Ureter (tissue), 1 donor: ENCODE results near the gene TTLL5. TPM values are rescaled to one million over a fixed set of nuclear protein-coding genes. Genes with fewer than 3 reads are reported as not detected.

ENCODE experiments used
- DNase-seq: peaks from one replicate; pipeline ENCODE4 v3.0.0-alpha.2; 2020; ENCODE audit warnings: low spot score
- total RNA-seq: library from RNA; stranded (reverse); gene quantifications from one replicate; pipeline ENCODE4 v1.2.4, GENCODE V29; 2023
- donor health status: DM: yes; HTN: yes; CAD: no.

The TTLL5 gene
- total RNA-seq, 1 donor from 2014 or later: 54.0 TPM

GRCh38 chr14:75697918-75698317 lies 36.9 kb downstream of the TTLL5 start:
- DNase-seq: no peak

- no peak for DNase-seq
These were observed 38.3 kb downstream of the TTLL5 start for GRCh38 chr14:75699331-75699730.

GRCh38 chr14:75700295-75700694 lies 39.2 kb downstream of the TTLL5 start:
- DNase-seq: no peak

GRCh38 chr14:75702122-75702521 lies 41.1 kb downstream of the TTLL5 start:
- no peak for DNase-seq

GRCh38 chr14:75702616-75703261 lies 41.7 kb downstream of the TTLL5 start:
- no peak for DNase-seq

GRCh38 chr14:75703467-75703866 lies 42.4 kb downstream of the TTLL5 start:
- no peak for DNase-seq

GRCh38 chr14:75705014-75705413 lies 44.0 kb downstream of the TTLL5 start:
- no peak for DNase-seq

GRCh38 chr14:75709207-75709812 lies 48.3 kb downstream of the TTLL5 start:
- peak; percentile 79 for DNase-seq

GRCh38 chr14:75711105-75711795 lies 50.2 kb downstream of the TTLL5 start:
- DNase-seq: no peak

- DNase-seq: peak; percentile 78
These were observed 50.8 kb downstream of the TTLL5 start for GRCh38 chr14:75711796-75712211.

- DNase-seq: no peak
These were observed 53.9 kb downstream of the TTLL5 start for GRCh38 chr14:75714991-75715390.

GRCh38 chr14:75715926-75716780 lies 55.1 kb downstream of the TTLL5 start:
- DNase-seq: no peak

GRCh38 chr14:75717729-75718128 lies 56.7 kb downstream of the TTLL5 start:
- no peak for DNase-seq

GRCh38 chr14:75718199-75718598 lies 57.2 kb downstream of the TTLL5 start:
- no peak for DNase-seq

- no peak for DNase-seq
These were observed 59.1 kb downstream of the TTLL5 start for GRCh38 chr14:75720116-75720515.

- DNase-seq: peak; percentile 69
These were observed 59.9 kb downstream of the TTLL5 start for GRCh38 chr14:75720842-75721498.

GRCh38 chr14:75723716-75724115 lies 62.7 kb downstream of the TTLL5 start:
- DNase-seq: no peak

GRCh38 chr14:75724414-75725204 lies 63.6 kb downstream of the TTLL5 start:
- DNase-seq: no peak

- DNase-seq: no peak
These were observed 64.4 kb downstream of the TTLL5 start for GRCh38 chr14:75725481-75725880.

GRCh38 chr14:75726321-75726720 lies 65.3 kb downstream of the TTLL5 start:
- no peak for DNase-seq

GRCh38 chr14:75727124-75727523 lies 66.1 kb downstream of the TTLL5 start:
- DNase-seq: no peak
